Hepatocyte (in vitro differentiated cells): Measurements from ENCODE around the gene BLVRB.

Experiments
- CTCF ChIP-seq: fragments of 200-600 bp; sonication (generic); IDR thresholded peaks from 2 replicates; pipeline ENCODE4 v1.5.1; 2016; ENCODE audit warnings: antibody characterized with exemption, mild to moderate bottlenecking; ENCODE audit not compliant: poor library complexity
- EZH2 ChIP-seq: fragments of 200-600 bp; sonication (generic); IDR thresholded peaks from 2 replicates; pipeline ENCODE4 v1.6.1; 2016; ENCODE audit warnings: antibody characterized with exemption, mild to moderate bottlenecking, borderline replicate concordance
- EZH2phosphoT487 ChIP-seq: fragments of 200-600 bp; sonication (generic); IDR thresholded peaks from one replicate; pipeline ENCODE4 v1.6.1; 2018; ENCODE audit warnings: antibody characterized with exemption, mild to moderate bottlenecking, low read depth, moderate library complexity; ENCODE audit not compliant: unreplicated experiment, severe bottlenecking

- TF ChIP-seq EZH2 = no peak
- no peak for TF ChIP-seq CTCF
- no peak for TF ChIP-seq EZH2phosphoT487
Measured at GRCh38 chr19:40471111-40471510, 5.6 kb upstream of the BLVRB start.
